BLaER1 treated with 17β-estradiol and CSF1 and Interleukin-3, amounts not matched to agents 10 nM and 100 nM (cell line): Measurements from ENCODE around the gene ACTRT3.

Experiments used
- H3K27ac ChIP-seq, 11 experiments: shearing (Covaris generic); formaldehyde crosslinking; 2 replicates each; pipeline ENCODE4 v1.8.1; 2022
- H3K27me3 ChIP-seq, 11 experiments: shearing (Covaris generic); formaldehyde crosslinking; 2 replicates each; pipeline ENCODE4 v1.8.1; 2022
- H3K36me3 ChIP-seq, 11 experiments: shearing (Covaris generic); formaldehyde crosslinking; 2 replicates each; pipeline ENCODE4 v1.8.1; 2022
- H3K4me1 ChIP-seq, 10 experiments: shearing (Covaris generic); formaldehyde crosslinking; 2 replicates each; pipeline ENCODE4 v1.8.1; 2022
- H3K4me2 ChIP-seq, 11 experiments: shearing (Covaris generic); formaldehyde crosslinking; 2 replicates each; pipeline ENCODE4 v1.8.1; 2022
- H3K4me3 ChIP-seq, 10 experiments: shearing (Covaris generic); formaldehyde crosslinking; 2 replicates each; pipeline ENCODE4 v1.8.1; 2022
- H3K9ac ChIP-seq, 11 experiments: shearing (Covaris generic); formaldehyde crosslinking; 2 replicates each; pipeline ENCODE4 v1.8.1; 2022
- H3K9me3 ChIP-seq, 11 experiments: shearing (Covaris generic); formaldehyde crosslinking; replicated peaks in 1 of 11; 2 replicates each; pipeline ENCODE4 v1.8.1; 2022
- H4K20me1 ChIP-seq, 11 experiments: shearing (Covaris generic); formaldehyde crosslinking; 2 replicates each; pipeline ENCODE4 v1.8.1; 2022
- Cebpa-rat ChIP-seq, 11 experiments: shearing (Covaris generic); IDR thresholded peaks; 2 replicates each; pipeline ENCODE4 v1.8.1; 2022

Gene ACTRT3

DNA sequence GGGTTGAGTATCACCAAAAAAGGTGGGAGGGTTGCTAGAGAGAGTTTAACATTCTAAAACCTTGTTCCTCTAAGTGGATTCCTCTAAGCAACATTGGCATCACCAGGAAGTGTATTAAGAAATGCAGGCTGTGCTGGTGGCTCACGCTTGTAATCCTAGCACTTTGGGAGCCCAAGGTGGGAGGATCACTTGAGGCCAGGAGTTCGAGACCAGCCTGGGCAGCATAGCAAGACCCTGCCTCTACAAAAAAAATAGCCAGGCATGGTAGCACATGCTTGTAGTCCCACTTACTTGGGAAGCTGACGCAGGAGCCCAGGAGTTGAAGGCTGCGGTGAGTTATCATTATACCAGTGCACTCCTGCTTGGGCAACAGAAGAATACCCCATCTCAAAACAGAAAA lies 8.5 kb upstream of the ACTRT3 start:
- Histone ChIP-seq H3K4me1 (peaks cover 18 to 27% (median 26%) of the 10 kb centered on the region in 10 experiments), H3K36me3 (peaks cover 82 to 87% (median 85%) of the 10 kb centered on the region in 11 experiments)

GRCh38 chr3:169774186-169774585 lies 4.8 kb upstream of the ACTRT3 start:
- peak overlapping the region; percentile 88 to 96 (median 93) for H3K9ac ChIP-seq
- H3K36me3 ChIP-seq, result peaks cover 47 to 51% (median 49%) of the 10 kb centered on the region in 11 experiments
- peak overlapping the region; percentile 80 to 97 (median 89) for H3K4me2 ChIP-seq
- no peaks in the 10 kb centered on the region for H3K9me3 ChIP-seq
- H4K20me1 ChIP-seq, result peaks cover 1 to 56% (median 28%) of the 10 kb centered on the region in 11 experiments; a peak in 18 of 22 replicates
- H3K27me3 ChIP-seq, result peaks cover 0 to 7% (median 3%) of the 10 kb centered on the region in 11 experiments; a peak in 7 of 22 replicates
- H3K4me1 ChIP-seq, result peaks cover 20 to 27% (median 26%) of the 10 kb centered on the region in 10 experiments
- peak overlapping the region in 8 of 11 experiments; percentile 3 to 96 (median 94); a peak in 10 of 22 replicates for H3K27ac ChIP-seq
- H3K4me3 ChIP-seq, result peak overlapping the region; percentile 65 to 94 (median 83)
- no peak for TF ChIP-seq Cebpa-rat (IDR thresholded peaks at IDR 0.05)

More for the DNA sequence above, 8.5 kb upstream of the ACTRT3 start:
- no peak overlapping the region for H3K27ac ChIP-seq
- H3K27me3 ChIP-seq, result no peaks in the 10 kb centered on the region
- no peak overlapping the region for H3K9ac ChIP-seq
- H3K4me2 ChIP-seq, result no peak overlapping the region
- no peaks in the 10 kb centered on the region for H3K9me3 ChIP-seq
- H3K4me3 ChIP-seq, result no peak overlapping the region
- TF ChIP-seq Cebpa-rat (IDR thresholded peaks at IDR 0.05), result no peak
- peaks cover 5 to 92% (median 39%) of the 10 kb centered on the region in 11 experiments; a peak in 18 of 22 replicates for H4K20me1 ChIP-seq

DNA sequence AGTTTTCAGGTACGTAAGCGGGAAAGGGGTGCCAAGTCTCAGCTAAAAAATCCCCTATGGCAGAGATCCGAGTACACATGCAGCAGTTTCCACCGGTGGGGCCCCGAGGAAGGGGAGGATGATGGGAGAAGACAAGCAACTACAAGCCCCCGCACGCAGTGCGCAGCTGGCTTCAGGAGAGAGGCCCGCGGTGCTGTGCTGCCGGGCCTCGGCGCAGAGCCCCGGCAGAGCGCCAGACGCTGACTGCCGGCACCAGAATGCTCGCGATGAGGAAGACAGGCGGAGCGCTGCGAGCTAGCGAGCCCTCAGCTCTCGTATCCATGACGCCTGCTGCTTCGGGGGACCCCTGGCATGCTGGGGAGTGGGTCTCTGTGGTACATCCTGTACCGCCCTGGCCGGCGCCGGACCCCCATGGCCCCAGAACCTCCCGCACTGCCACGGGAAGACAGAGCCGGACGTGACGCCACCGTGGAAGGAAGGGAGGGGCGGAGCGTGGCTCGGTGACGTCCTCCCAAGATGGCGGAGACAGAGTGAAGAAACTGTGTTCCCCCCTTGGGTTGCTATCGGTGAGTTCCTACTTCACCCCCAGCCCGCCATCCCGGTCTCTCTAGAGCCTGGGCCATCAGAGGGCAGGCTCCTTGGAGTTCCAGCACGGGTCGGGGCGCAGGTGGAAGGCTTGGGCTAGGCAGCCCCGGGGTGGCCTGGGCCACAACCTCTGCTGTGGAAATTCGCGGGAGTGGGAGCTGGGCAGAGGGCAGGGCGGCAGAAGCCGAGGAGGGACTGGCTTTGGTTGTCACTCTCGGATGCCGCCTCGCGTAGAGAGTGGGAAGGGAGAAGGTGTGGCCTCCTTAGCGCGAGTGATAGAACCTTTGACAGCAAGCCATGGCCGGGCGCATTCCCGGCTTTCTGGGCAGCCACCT lies 3.8 kb upstream of the ACTRT3 start, which contains the start of gene MYNN:
MYNN (plus strand) TSS at position 500 of the 920 bp plus-strand sequence. CDS start 900 bp downstream, outside the sequence.
- TF ChIP-seq Cebpa-rat (IDR thresholded peaks at IDR 0.05), result no peak
- H3K27ac ChIP-seq, result peak within 1 kb of the TSS; percentile 89 to 97 (median 94)
- H3K9me3 ChIP-seq, result no peaks in the 10 kb centered on the region
- H3K9ac ChIP-seq, result peak within 1 kb of the TSS; percentile 88 to 96 (median 93)
- peaks cover 36 to 41% (median 39%) of the 10 kb centered on the region in 11 experiments for H3K36me3 ChIP-seq
- peak within 1 kb of the TSS; percentile 65 to 94 (median 83) for H3K4me3 ChIP-seq
- peaks cover 0 to 7% (median 3%) of the 10 kb centered on the region in 11 experiments; a peak in 7 of 22 replicates for H3K27me3 ChIP-seq
- H3K4me2 ChIP-seq, result peak within 1 kb of the TSS; percentile 80 to 97 (median 89)
- H3K4me1 ChIP-seq, result peaks cover 20 to 27% (median 26%) of the 10 kb centered on the region in 10 experiments
- peaks cover 0 to 46% (median 22%) of the 10 kb centered on the region in 11 experiments; a peak in 17 of 22 replicates for H4K20me1 ChIP-seq

DNA sequence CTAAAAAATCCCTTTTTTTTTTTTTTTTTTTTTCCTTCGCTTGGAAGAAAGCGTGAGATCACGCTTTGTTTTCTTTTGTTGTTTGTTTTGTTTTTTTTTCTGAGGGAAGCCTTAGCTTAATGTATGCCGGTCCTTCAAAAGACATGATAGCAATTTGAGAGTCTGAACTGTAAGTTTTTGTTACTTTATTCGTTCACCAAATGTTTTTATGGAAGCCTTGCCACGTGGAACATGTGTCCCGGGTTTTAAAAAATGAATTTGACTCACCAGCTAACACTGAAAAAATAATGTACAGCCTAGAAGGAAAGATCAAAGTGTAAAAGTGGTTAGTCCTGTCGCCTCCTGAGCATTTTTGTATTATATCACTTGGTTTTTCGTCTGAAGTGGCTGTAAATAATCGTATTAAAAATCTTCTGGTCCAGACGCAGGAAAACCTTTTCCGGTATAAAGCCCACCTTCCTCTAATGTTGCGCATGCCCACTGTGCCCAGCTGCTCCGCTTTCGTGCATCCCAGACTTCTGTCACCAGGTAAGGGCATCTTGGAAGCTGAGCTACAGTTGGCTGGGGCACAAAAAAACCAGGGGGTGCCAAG lies 3.0 kb upstream of the ACTRT3 start:
- TF ChIP-seq Cebpa-rat (IDR thresholded peaks at IDR 0.05), result no peak
- peaks cover 0 to 7% (median 3%) of the 10 kb centered on the region in 11 experiments; a peak in 7 of 22 replicates for H3K27me3 ChIP-seq
- H3K27ac ChIP-seq, result peak overlapping the region; percentile 89 to 97 (median 94); a peak in 21 of 22 replicates
- H3K4me3 ChIP-seq, result peak overlapping the region; percentile 65 to 94 (median 83)
- peaks cover 0 to 38% (median 19%) of the 10 kb centered on the region in 11 experiments; a peak in 16 of 22 replicates for H4K20me1 ChIP-seq
- peak overlapping the region; percentile 88 to 96 (median 93) for H3K9ac ChIP-seq
- peak overlapping the region; percentile 65 to 97 (median 86) for H3K4me2 ChIP-seq
- no peaks in the 10 kb centered on the region for H3K9me3 ChIP-seq
- H3K36me3 ChIP-seq, result peaks cover 29 to 34% (median 31%) of the 10 kb centered on the region in 11 experiments
- peaks cover 20 to 27% (median 26%) of the 10 kb centered on the region in 10 experiments for H3K4me1 ChIP-seq

DNA sequence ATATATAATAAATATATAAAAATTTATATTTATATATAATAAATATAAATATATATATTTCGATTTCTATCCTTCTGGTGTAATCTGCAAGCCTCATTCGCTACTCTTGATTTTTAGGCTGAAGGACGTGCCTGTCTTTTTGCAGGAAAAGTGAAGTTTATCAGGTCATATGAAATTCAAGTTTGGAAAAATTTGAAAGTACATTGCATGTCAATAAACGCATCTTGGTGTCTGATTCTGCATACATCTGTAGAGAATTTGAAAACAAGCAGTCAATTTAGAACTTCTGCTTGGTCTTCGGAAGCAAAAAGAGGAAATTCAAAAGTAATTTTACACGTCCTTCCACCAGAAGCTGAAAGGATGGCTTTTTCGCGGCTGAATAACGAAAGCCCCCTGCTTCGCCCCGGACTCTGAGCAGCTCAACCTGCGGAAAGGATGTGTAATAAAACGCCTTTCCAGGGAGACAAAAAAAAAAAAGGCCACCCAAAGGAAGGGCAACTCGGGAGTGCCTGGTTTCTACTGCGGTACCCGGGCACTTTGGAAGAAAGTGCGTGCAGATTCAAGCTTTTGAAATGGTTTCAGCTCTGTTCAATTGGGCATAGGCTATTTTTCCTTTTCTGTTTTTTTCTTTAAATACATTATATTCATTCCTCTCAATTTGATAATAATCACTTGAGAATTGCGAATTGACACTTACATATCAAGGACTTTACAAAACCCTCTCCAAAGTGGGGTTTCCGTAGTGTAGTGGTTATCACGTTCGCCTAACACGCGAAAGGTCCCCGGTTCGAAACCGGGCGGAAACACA lies 2.3 kb upstream of the ACTRT3 start:
- Histone ChIP-seq H3K9ac (peak overlapping the region; percentile 88 to 96 (median 93)), H3K36me3 (peaks cover 22 to 27% (median 24%) of the 10 kb centered on the region in 11 experiments; a peak in 21 of 22 replicates), H3K27ac (peak overlapping the region; percentile 89 to 97 (median 94); a peak in 21 of 22 replicates), H3K27me3 (peaks cover 0 to 7% (median 3%) of the 10 kb centered on the region in 11 experiments; a peak in 7 of 22 replicates), H3K4me2 (peak overlapping the region; percentile 43 to 97 (median 86)), H3K9me3 (no peaks in the 10 kb centered on the region), H3K4me3 (peak overlapping the region; percentile 65 to 94 (median 83)), H4K20me1 (peaks cover 0 to 32% (median 19%) of the 10 kb centered on the region in 11 experiments; a peak in 16 of 22 replicates), H3K4me1 (peaks cover 20 to 27% (median 26%) of the 10 kb centered on the region in 10 experiments)
- no peak for TF ChIP-seq Cebpa-rat (IDR thresholded peaks at IDR 0.05)

GRCh38 chr3:169764882-169765612 lies 4.3 kb downstream of the ACTRT3 start, which contains the start of gene TERC:
TSS of gene TERC (minus strand) at chr3:169765060.
- H3K9me3 ChIP-seq, result peaks cover 0 to 22% (median 9%) of the 10 kb centered on the region in 11 experiments; a peak in 10 of 22 replicates
- H3K36me3 ChIP-seq, result no peaks in the 10 kb centered on the region
- peak within 1 kb of the TSS; percentile 81 to 95 (median 89) for H3K4me2 ChIP-seq
- H3K4me1 ChIP-seq, result peaks cover 0 to 26% (median 15%) of the 10 kb centered on the region in 10 experiments; a peak in 13 of 20 replicates
- no peak for TF ChIP-seq Cebpa-rat (IDR thresholded peaks at IDR 0.05)
- peak within 1 kb of the TSS; percentile 65 to 81 (median 74) for H3K4me3 ChIP-seq
- peak within 1 kb of the TSS; percentile 85 to 98 (median 92) for H3K27ac ChIP-seq
- no peaks in the 10 kb centered on the region for H4K20me1 ChIP-seq
- peaks cover 0 to 34% (median 15%) of the 10 kb centered on the region in 11 experiments; a peak in 14 of 22 replicates for H3K27me3 ChIP-seq
- H3K9ac ChIP-seq, result peak within 1 kb of the TSS; percentile 85 to 95 (median 91)

DNA sequence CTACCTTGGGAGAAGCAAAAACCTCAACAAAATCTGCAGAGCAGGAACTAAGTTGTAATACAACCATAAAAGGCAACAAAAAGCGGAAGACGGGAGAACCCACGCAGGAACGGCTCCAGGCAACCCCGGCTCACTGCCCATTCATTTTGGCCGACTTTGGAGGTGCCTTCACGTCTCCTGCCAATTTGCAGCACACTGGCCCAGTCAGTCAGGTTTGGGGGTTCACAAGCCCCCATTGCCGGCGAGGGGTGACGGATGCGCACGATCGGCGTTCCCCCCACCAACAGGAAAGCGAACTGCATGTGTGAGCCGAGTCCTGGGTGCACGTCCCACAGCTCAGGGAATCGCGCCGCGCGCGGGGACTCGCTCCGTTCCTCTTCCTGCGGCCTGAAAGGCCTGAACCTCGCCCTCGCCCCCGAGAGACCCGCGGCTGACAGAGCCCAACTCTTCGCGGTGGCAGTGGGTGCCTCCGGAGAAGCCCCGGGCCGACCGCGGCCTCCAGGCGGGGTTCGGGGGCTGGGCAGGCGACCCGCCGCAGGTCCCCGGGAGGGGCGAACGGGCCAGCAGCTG lies 5.0 kb downstream of the ACTRT3 start:
- peaks cover 0 to 29% (median 14%) of the 10 kb centered on the region in 11 experiments; a peak in 14 of 22 replicates for H3K27me3 ChIP-seq
- peaks cover 0 to 23% (median 9%) of the 10 kb centered on the region in 11 experiments; a peak in 10 of 22 replicates for H3K9me3 ChIP-seq
- peak overlapping the region; percentile 81 to 95 (median 89) for H3K4me2 ChIP-seq
- peak overlapping the region; percentile 85 to 95 (median 91) for H3K9ac ChIP-seq
- H3K27ac ChIP-seq, result peak overlapping the region; percentile 85 to 98 (median 92)
- peak overlapping the region; percentile 65 to 81 (median 74) for H3K4me3 ChIP-seq
- H4K20me1 ChIP-seq, result no peaks in the 10 kb centered on the region
- H3K4me1 ChIP-seq, result peaks cover 3 to 25% (median 18%) of the 10 kb centered on the region in 10 experiments
- no peaks in the 10 kb centered on the region for H3K36me3 ChIP-seq
- no peak for TF ChIP-seq Cebpa-rat (IDR thresholded peaks at IDR 0.05)
